ENCODE measurements around the gene PLEKHG3.
"Not testable (repeated sequence)": the region's sequence is repeated elsewhere in the genome, so short reads cannot be mapped to it uniquely, and the experiment has no call there.

PLEKHG3 gene

DNA sequence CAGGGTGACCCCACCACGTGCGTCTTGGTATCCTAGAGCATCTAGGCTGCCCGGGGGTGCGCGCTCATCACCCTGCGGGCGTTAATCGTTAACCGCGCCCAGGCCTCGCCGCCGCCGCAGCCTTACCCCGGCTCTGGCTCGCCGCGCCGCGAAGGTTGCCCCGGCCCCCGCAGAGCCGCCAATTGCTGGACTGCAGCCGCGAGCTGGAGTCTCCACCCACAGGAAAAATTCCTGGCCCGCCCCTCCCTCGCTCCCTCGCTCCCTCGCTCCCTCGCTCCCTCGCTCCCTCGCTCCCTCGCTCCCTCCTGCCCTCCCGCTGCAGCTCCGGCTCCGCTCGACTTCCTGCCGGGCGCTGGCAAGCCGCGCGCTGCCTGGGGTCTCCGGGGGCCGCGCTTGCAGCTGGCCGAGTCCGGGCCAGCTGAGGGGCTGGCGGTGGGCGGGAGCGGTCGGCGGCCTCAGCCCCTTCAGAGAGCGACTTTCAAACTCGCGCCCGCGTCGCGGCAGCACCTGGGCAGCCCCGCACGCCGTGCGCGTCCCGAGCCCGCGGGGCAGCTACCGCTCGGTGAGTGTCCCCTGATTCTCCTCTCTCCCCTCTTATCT is at the start of gene PLEKHG3:
TSS of gene PLEKHG3 (plus strand) at position 282 of the 600 bp plus-strand sequence. CDS start 23,208 bp downstream, outside the sequence.
- no peak for DNase-seq

DNA sequence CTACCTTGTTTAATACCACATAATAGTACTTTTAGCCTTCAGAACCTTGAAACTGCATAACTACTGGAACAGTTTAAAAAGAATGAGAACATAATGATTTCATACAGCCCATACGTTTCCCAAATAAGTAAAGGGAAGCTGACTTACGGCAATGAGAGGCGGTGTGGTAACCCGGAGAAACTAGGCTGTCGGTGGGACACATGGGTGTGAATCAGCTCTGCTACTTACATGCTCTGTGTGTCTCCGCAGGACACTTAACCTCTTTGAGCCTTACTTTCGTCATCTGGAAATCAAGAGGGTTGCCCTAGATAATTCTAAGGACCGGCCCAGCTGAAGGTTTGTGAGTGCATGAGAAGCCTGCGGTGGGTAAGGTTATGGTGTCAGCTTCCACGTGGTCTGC is 49.3 kb upstream of the PLEKHG3 start:
- no peak for DNase-seq

DNA sequence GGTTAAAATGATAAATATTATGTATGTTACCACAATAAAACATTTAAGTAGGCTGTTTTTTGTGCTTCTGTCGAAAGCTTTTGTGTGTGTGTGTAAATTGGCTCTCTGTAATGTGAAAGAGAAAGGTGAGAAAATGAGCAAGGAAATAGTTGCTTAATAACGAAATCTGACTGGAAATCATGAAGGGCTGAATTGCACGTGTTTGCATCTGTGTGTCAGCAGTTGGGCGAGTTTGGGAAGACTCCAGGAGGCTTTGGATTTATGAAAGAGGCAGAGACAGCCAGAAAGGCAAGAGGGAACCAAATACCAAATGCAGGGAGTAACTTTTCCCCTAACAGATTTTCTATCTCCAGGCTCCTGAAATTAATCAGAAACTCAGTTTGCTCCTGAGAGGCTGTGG is 47.2 kb upstream of the PLEKHG3 start:
- no peak for DNase-seq

DNA sequence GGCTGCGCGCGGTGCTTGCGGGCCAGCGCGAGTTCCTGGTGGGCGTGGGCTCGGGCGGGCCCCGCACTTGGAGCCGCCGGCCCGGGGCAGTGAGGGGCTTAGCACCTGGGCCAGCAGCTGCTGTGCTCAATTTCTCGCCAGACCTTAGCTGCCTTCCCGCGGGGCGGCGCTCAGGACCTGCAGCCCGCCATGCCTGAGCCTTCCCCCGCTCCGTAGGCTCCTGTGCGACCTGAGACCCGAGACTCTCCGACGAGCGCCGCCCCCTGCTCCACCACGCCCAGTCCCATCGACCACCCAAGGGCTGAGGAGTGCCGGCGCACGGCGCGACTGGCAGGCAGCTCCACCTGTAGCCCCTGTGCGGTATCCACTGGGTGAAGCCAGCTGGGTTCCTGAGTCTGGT is 46.0 kb upstream of the PLEKHG3 start:
- no peak for DNase-seq

DNA sequence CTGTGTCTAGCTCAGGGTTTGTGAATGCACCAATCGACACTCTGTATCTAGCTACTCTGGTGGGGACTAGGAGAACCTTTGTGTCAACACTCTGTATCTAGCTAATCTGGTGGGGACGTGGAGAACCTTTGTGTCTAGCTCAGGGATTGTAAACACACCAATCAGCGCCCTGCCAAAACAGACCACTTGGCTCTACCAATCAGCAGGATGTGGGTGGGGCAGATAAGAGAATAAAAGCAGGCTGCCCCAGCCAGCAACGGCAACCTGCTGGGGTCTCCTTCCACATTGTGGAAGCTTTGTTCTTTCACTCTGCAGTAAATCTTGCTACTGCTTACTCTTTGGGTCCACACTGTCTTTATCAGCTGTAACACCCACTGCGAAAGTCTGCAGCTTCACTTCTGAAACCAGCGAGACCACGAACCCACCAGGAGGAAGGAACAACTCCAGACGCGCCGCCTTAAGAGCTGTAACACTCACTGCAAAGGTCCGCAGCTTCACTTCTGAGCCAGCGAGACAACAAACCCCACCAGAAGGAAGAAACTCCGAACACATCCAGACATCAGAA is 45.4 kb upstream of the PLEKHG3 start:
- not testable (repeated sequence) for DNase-seq

DNA sequence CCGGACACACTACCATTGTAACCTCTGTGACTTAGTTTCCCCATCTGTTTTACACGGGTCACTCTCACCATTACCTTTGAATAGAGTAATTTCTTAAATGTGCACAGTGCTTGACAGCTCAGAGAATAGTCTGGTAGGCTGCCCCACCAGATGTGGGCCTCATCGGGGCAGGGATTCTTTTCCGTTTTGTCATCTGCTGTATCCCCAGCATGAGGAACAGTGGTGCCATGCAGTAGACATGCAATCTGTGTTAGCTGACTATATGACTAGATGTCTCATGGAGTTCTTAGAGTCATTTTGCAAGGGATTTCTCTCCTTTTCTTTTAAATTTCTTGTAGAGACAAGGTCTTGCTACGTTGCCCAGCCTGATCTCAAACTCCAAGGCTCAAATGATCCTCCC is 44.9 kb upstream of the PLEKHG3 start:
- DNase-seq: no peak

DNA sequence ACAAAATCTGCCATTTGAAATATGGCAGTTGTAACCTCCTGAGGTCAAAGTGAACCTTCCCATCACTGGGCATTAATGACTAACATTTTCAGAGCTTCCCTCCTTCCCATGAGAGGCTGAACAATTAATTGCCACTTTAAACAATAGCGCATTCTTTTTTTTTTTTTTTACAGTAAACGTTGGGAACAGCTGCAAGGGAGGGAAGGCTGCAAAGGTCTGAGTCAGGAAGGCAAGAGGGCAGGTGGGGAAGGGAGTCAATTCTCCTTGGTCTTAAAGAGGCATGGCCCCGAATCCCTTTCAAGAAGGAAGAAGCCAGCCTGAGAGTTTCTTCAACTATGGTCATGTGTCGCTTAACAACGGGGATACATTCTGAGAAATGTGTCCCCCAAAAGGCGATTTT is 41.0 kb upstream of the PLEKHG3 start:
- DNase-seq: peak; percentile 18

DNA sequence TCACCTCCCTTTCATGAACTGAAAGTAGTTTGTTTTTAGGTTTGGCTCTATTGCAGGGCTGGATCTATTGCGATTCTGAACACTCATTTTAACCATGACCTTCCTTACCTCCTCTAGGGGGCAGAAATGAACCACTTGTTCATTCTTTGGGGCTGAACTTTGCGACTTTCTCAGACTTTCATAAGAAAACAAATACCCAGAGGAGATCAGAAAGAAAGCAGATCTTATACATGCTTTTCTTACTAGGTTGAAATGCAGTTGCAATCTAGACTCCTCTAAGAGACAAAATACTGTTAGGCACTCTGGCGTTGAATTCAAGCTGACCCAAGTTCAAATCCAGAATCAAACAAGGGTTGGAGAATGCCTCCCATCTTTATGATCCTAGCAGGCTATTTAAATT is 32.6 kb upstream of the PLEKHG3 start:
- no peak for DNase-seq

DNA sequence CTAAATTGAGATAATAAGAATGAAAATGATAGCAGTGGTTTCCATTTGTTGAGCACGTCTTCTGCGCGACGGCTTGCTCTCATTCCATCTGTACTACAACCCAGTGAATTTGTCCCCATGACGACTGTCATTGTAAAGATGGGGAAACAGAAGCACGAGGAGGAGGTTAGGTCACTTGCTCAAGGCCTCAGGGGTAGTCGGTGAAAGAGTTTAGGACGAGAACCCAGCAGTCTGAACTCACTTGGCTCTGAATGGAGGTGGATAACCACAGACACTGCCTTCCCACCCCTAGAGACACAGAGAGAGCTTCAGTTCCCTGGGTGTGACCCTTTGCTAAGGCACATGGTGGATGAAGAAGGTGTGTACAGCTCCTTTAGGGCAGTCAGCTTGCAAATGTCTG is 30.9 kb upstream of the PLEKHG3 start:
- no peak for DNase-seq

DNA sequence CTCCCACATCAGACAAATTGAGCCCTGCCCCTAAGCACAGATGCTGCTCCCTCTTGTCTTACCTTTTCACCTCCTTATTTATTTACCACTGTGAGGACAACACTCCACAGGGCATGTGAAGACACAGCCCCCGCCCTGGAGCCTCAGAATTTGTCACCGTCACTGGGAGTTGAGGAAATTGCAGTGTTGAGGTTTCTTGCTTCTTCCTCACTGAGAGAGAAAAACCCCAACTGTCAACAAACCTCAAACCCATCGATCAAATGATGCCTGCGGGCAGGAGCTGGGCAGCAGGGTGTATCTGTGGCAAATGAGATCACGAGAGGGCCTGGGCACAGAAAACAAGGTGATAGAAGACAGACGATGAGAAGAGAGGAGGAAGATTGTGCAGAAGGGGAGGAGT is 30.5 kb upstream of the PLEKHG3 start:
- no peak for DNase-seq

DNA sequence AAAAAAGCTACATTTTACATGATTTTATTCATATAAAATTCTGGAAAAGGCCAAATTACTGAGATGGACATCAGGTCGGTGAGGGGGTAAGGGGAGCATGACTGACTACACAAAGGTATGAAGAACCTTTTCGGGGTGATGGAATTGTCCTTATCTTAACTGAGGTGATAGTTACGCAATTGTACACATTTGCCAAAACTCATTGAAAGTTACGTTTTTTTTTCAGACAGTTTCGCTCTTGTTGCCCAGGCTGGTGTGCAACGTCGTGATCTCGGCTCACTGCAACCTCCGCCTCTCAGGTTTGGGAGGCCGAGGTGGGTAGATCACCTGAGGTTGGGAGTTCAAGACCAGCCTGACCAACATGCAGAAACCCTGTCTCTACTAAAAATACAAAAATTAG is 29.4 kb upstream of the PLEKHG3 start:
- no peak for DNase-seq

DNA sequence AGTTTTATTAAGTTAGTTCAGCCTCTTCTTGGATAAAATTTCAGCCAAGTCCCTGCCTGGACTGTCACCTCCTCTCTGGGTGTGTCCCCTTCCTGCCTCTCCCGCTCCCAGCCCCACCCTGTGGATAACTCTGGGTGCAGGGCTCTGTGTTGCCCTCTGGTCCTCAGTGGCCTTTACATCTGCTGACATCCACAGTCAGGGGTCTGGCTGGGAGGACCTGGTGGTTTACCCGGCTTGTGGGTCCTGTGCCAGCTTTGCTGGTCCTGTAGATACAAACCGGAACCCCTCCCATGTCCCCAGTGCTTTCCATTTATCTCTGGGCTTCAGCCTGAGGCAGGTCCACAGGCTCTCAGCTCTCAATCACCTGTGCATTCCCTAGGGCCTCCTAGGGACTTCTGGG is 28.9 kb upstream of the PLEKHG3 start:
- DNase-seq: no peak

DNA sequence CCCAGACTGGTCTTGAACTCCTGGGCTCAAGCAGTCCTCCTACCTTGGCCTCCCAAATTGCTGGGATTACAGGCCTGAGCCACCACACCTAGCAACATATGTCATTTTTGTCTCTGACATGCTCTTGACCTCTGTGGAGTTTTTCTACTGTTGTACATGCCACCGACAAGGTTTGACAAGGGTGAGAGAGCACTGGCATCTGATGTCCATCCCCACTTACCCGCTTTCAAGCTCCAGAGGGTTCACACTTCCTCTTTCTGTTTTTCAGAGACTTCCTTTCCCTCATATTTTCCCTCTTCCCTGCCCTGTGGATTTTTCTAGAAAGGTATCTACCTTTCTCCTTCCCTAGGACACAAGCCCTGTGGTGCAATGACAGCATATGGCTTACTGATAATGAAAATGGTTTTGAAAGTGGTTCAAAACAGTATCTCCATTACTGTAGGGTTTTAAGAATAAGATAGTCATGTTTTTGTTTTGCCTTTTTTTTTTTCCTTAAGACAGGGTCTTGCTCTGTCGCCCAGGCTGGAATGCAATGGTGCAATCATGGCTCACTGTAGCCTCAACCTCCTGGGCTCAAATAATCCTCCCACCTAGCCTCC is 27.7 kb upstream of the PLEKHG3 start:
- no peak for DNase-seq

DNA sequence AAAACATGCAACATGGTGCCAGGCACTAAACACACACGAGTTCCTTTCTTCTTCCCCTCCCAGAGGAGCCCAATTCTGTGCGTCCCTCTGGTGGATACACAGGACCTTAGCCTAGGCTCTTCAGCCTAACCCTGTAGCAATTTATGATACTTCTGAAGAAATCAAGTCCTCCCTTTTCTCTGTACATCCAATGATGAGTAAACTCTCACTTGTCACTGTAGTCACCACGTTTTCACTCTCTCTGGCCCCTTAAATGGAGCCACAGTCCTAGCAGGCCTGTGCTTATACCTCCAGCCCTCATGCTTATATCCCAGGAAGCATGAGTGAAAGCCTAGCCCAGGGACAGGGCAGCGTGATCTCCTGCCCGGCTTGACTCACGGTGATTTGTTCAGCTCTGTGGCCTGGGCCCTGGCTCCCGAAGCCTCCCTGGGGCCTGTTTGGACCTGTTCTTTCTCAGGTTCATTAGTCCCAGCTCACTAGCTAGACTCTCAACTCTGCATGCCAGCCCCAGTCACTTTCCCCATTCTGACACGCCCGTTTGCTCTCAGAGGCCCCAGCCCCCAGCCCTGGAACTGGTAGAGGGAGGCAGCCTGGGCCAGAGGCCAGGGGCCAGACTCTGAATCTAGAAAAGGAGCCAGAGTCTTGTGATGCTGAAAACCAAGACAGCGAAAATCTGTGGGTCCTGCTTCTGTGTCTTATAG is 24.1 kb upstream of the PLEKHG3 start:
- DNase-seq: no peak

DNA sequence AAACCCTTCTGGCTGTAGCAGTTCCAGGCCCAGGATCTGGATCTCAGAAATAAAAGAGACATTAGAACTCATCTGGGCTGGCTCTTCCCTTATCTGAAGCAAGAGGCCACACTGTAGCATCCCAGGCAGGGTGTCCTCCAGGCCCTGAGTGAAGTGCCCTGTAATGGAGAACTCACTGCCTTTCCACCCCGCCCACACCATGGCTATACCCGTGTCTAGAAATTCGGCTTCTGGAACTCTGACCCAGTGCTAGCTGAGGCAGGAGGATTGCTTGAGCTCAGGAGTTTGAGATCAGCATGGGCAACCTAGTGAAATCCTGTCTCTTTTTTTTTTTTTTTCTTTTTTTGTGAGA is 23.5 kb upstream of the PLEKHG3 start:
- DNase-seq: no peak

DNA sequence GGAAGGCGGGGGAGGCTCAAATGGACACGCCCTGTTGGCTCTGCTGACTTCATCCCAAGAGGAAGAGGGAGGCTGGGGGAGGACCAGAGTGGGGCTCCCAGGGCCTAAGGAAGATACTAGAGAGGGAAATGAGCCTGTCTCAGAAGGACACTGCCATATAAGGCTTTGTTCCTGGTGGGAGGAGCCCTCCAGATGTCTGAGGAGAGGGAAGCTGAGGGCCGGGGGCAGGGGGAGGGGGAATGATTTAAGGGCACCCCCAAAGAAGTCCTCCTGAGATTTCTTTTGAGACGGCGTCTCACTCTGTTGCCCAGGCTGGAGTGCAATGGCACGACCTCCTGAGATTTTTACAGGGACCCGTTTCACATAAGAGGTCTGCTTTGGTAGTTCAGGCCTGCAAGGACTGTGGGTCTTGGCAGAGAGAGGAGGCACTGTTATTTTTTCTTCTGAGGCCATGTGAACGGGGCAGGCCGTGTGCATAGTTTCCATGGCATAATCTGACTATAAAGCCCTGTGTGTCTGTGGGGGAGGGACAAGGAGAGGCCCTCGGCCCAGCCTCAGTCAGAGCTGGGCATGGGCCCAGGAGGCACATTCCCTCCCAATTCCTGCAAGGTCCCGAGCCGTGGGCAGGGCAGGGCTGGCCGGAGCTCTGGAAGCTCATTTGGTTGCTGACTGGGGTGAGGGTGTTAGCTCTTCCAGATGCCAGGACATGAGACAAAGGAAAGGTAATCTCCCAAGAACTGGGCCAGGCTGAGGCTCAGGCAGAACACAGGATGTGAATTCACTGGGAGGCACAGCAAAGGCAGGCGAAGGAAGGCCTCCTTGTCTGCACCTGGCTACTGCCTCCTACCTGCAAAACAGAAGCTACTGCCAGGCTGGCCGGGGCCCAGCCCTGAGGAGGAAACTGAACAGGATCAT is 22.2 kb upstream of the PLEKHG3 start:
- DNase-seq: no peak

DNA sequence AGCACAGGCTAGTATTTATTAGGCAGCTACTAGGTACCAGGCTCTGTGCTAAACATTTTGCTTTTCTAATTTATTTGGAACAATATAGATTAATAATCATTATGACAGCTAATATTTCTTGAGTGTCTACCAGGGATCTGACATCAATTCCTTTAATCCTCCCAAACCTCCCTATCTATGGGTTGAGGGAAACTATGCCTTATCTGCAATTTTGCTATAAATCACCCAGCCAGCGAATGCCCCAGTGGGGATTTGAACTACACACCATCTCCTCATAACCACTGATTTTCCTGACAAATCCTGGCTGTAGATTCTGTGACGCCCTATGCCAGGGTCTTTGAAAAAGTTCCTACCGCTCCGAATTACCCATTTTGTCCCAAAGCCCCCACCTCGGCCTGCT is 21.4 kb upstream of the PLEKHG3 start:
- DNase-seq: no peak

DNA sequence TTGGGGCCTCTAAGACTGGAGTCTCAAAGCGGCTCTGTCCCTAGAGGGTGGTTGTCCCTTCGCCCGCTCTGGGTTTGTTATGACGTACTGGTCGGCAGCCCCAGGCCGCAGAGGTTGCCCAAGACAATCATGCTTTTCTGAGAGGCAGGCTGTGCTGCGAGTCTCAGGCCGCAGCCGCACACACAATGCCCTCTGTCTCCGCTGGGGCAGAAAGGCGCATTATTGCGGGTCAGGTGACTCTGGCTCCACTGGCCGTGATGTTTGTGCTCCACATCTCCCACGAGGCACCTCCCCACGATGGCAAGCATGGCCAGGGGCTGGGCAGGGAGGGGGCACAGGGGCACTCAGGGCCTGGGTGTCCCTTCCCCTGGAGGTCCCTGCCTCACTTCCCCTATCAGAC is 21.0 kb upstream of the PLEKHG3 start:
- DNase-seq: no peak

DNA sequence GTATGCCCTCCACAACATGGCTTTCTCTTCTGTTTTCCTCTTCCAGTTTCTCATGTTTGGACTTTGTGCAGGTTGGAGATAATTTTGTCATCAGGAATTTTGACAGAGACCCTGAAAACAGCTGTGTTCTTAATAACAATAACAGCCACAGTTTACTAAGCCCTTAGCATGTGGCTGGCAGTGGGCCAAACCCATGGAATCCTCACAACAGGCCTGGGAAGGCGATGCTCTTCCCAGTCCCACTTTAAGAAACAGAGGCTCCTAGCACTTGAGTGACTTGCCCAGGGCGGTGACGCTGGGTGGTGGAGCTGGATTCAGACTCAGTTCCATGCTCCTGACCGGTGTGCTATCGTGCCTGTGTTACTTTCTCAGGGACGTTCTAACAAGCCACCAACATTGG is 20.1 kb upstream of the PLEKHG3 start:
- DNase-seq: no peak

DNA sequence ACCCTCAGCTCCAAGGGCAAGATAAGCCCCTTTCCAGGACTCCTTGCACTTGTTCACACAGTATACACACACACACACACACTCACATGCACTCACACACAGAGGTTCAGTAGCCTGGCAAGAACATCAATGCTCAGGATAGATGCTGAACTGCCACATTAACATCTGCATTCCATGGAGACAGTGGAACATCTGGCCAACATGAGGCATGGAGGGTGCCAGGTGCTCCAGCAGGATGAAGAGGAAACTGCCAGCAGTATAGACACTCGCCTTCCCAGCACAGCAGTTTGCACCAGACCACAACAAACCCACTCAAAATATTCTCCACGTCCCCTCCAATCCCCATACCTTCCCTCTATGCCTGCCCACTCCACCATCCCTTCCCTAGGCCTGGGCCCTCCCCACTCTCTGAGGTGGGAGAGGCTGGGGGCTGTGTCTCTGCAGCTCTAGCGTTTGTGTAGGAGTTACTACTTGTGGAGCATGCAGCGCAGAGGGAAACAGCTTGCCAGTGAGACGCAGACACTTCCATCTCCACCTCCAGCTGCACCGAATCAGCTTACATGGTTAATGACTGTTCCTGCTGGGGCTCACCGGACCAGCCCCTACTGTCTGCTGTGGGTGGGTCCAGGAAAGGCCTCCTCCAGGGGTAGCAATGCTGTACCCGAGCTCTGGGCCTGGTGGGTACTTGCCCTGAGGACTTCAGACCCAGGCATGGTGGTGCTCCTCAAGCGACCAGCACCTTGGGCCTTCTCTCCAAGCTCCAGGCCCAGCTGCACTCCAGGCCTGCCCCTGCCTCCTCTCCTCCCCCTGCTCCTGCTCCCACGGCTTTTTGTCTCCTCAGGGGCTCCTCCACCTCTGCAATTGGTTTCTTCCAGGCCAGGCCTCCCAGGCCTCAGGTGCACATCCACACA is 18.6 kb upstream of the PLEKHG3 start:
- no peak for DNase-seq

DNA sequence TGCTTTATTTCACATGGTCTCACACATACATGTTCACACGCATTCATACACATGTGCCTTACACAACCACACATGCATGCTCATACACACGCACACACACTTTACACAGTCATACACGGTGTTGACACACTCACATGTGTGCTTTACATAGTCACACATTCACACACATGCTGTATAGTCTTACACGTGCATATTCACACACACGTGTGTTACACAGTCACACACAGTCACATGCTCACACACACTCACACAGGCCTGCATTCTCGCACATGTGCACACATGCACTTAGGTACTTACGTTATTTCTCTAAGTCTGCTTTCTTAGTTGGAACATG is 18.0 kb upstream of the PLEKHG3 start:
- no peak for DNase-seq

DNA sequence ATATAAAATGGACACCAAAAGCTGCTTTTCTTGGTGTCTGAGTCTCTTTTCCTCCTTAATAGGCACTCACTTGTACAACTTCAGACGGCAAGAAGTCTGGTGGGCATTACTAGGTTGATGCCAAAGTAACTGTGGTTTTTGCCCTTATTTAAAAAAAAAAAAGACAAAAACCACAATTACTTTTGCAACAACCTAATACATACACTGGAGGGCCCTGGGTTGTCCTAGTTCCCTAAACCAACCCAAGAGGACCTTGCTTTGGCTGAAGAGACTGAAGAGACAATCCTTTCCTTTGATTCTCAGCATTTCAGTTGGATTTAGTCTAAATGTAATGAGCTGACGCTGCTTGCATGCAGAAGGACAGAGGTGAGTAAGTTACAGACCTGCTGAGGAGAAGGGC is 16.2 kb upstream of the PLEKHG3 start:
- no peak for DNase-seq

Measured in NCI-H1417 treated with DMSO at 0.1 percent for 48 hours (cell line).